Activated T-helper 1 cell treated with anti-CD3 and anti-CD28 coated beads, Interleukin-12 subunit alpha, Interleukin-12 subunit beta, Interleukin-2, Interleukin-4 antibody, amounts not matched to agents 30 ng/mL and 10 ng/mL and 1 ng/mL, durations not matched to agents 14 hours and 24 hours and 36 hours (primary cell): ENCODE measurements around the gene XBP1. TPM values are rescaled to one million over a fixed set of nuclear protein-coding genes. Genes with fewer than 3 reads are reported as not detected.
"Not testable (repeated sequence)": the region's sequence is repeated elsewhere in the genome, so short reads cannot be mapped to it uniquely, and the experiment has no call there.

ENCODE experiments used
- DNase-seq: peaks from one replicate; pipeline ENCODE4 v3.0.0; 2021; ENCODE audit warnings: low spot score
- H3K27ac Mint-ChIP-seq: one replicate; pipeline ENCODE4 v1.8.0; 2021; ENCODE audit warnings: mild to moderate bottlenecking, mixed read lengths
- H3K27me3 Mint-ChIP-seq: one replicate; pipeline ENCODE4 v1.8.0; 2022; ENCODE audit warnings: mild to moderate bottlenecking, moderate library complexity, mixed read lengths; ENCODE audit not compliant: insufficient read depth
- H3K36me3 Mint-ChIP-seq: one replicate; pipeline ENCODE4 v1.8.0; 2021; ENCODE audit warnings: low read depth, mixed read lengths
- H3K4me1 Mint-ChIP-seq: one replicate; pipeline ENCODE4 v1.8.0; 2021; ENCODE audit warnings: low read depth, mixed read lengths
- H3K4me3 Mint-ChIP-seq: one replicate; pipeline ENCODE4 v1.8.0; 2021; ENCODE audit warnings: mild to moderate bottlenecking, moderate library complexity, mixed read lengths
- H3K9me3 Mint-ChIP-seq: one replicate; pipeline ENCODE4 v1.8.0; 2021; ENCODE audit warnings: mixed read lengths
- intact Hi-C: fragments of 100-400 bp; cut with micrococcal nuclease; formaldehyde crosslinking; loops from one replicate; pipeline ENCODE4 v1.15.1; 2024
- total RNA-seq: library from RNA; stranded (reverse); gene quantifications from 2 replicates; pipeline ENCODE4 v1.2.3, GENCODE V29; 2022

The XBP1 gene
- total RNA-seq: 177 and 181 TPM in 2 replicates

GRCh38 chr22:28800308-28801041, at the start of gene XBP1:
Gene XBP1 (minus strand): TSS chr22:28800569.
- H3K4me1 Mint-ChIP-seq: peaks cover 48% of the 10 kb centered on the region

GRCh38 chr22:28846994-28847393, 46.6 kb upstream of the XBP1 start:
- peaks cover 14% of the 10 kb centered on the region for H3K9me3 Mint-ChIP-seq
- peaks cover 4% of the 10 kb centered on the region for H3K27me3 Mint-ChIP-seq

More at GRCh38 chr22:28800308-28801041, at the start of gene XBP1:
- intact Hi-C loops: loop anchor here (1.0 kb wide), 2 partner anchors 58 to 882 kb away; partner anchors contain the start of gene HSCB
- Mint-ChIP-seq H3K36me3 (peaks cover 41% of the 10 kb centered on the region), H3K27ac (peak within 1 kb of the TSS; percentile 98), H3K4me3 (peak within 1 kb of the TSS; percentile 96), H3K9me3 (no peaks in the 10 kb centered on the region), H3K27me3 (peaks cover 2% of the 10 kb centered on the region)
- DNase-seq: peak; percentile 92

GRCh38 chr22:28844277-28844676, 43.9 kb upstream of the XBP1 start:
- H3K4me1 Mint-ChIP-seq, intact Hi-C loops, H3K27me3 Mint-ChIP-seq, DNase-seq, H3K36me3 Mint-ChIP-seq, H3K4me3 Mint-ChIP-seq, H3K27ac Mint-ChIP-seq: not testable (repeated sequence)
- peaks cover 14% of the 10 kb centered on the region for H3K9me3 Mint-ChIP-seq

More at GRCh38 chr22:28846994-28847393, 46.6 kb upstream of the XBP1 start:
- intact Hi-C loops: no loop called here
- no peak for DNase-seq
- H3K36me3 Mint-ChIP-seq: peaks cover 12% of the 10 kb centered on the region
- no peak overlapping the region for H3K27ac Mint-ChIP-seq
- no peak overlapping the region for H3K4me3 Mint-ChIP-seq
- H3K4me1 Mint-ChIP-seq: no peaks in the 10 kb centered on the region

GRCh38 chr22:28843633-28844032, 43.3 kb upstream of the XBP1 start:
- intact Hi-C loops: no loop called here
- no peaks in the 10 kb centered on the region for H3K4me1 Mint-ChIP-seq
- DNase-seq: no peak

GRCh38 chr22:28841111-28841510, 40.7 kb upstream of the XBP1 start:
- DNase-seq: no peak
- Mint-ChIP-seq H3K36me3 (peaks cover 7% of the 10 kb centered on the region), H3K27ac (no peak overlapping the region), H3K27me3 (peaks cover 4% of the 10 kb centered on the region), H3K9me3 (peaks cover 2% of the 10 kb centered on the region), H3K4me1 (no peaks in the 10 kb centered on the region), H3K4me3 (no peak overlapping the region)
- intact Hi-C loops: no loop called here

More at GRCh38 chr22:28843633-28844032, 43.3 kb upstream of the XBP1 start:
- no peak overlapping the region for H3K27ac Mint-ChIP-seq
- no peak overlapping the region for H3K4me3 Mint-ChIP-seq
- peaks cover 4% of the 10 kb centered on the region for H3K27me3 Mint-ChIP-seq
- peaks cover 8% of the 10 kb centered on the region for H3K36me3 Mint-ChIP-seq
- peaks cover 14% of the 10 kb centered on the region for H3K9me3 Mint-ChIP-seq

GRCh38 chr22:28838971-28839370, 38.6 kb upstream of the XBP1 start:
- peaks cover 7% of the 10 kb centered on the region for H3K36me3 Mint-ChIP-seq
- H3K27ac Mint-ChIP-seq: no peak overlapping the region
- intact Hi-C loops: no loop called here
- no peaks in the 10 kb centered on the region for H3K9me3 Mint-ChIP-seq
- peaks cover 4% of the 10 kb centered on the region for H3K27me3 Mint-ChIP-seq
- DNase-seq: no peak
- H3K4me1 Mint-ChIP-seq: no peaks in the 10 kb centered on the region
- H3K4me3 Mint-ChIP-seq: no peak overlapping the region

GRCh38 chr22:28837640-28838039, 37.3 kb upstream of the XBP1 start:
- no peak for DNase-seq
- intact Hi-C loops: no loop called here
- H3K36me3 Mint-ChIP-seq: peaks cover 14% of the 10 kb centered on the region
- no peaks in the 10 kb centered on the region for H3K9me3 Mint-ChIP-seq
- no peaks in the 10 kb centered on the region for H3K27me3 Mint-ChIP-seq
- H3K27ac Mint-ChIP-seq: no peak overlapping the region
- H3K4me1 Mint-ChIP-seq: peaks cover 11% of the 10 kb centered on the region
- H3K4me3 Mint-ChIP-seq: no peak overlapping the region

- intact Hi-C loops: no loop called here
- H3K4me1 Mint-ChIP-seq: peaks cover 11% of the 10 kb centered on the region
- H3K9me3 Mint-ChIP-seq: no peaks in the 10 kb centered on the region
- no peak overlapping the region for H3K4me3 Mint-ChIP-seq
- no peaks in the 10 kb centered on the region for H3K27me3 Mint-ChIP-seq
- H3K36me3 Mint-ChIP-seq: peaks cover 23% of the 10 kb centered on the region
- no peak overlapping the region for H3K27ac Mint-ChIP-seq
- DNase-seq: no peak
Measured at GRCh38 chr22:28835630-28836189, 35.3 kb upstream of the XBP1 start.

- H3K9me3 Mint-ChIP-seq: no peaks in the 10 kb centered on the region
- H3K36me3 Mint-ChIP-seq: peaks cover 23% of the 10 kb centered on the region
- peaks cover 22% of the 10 kb centered on the region for H3K4me1 Mint-ChIP-seq
- H3K27me3 Mint-ChIP-seq: no peaks in the 10 kb centered on the region
- intact Hi-C loops: no loop called here
- H3K27ac Mint-ChIP-seq: no peak overlapping the region
- DNase-seq: no peak
- H3K4me3 Mint-ChIP-seq: no peak overlapping the region
Measured at GRCh38 chr22:28833276-28833923, 33.0 kb upstream of the XBP1 start.

GRCh38 chr22:28832731-28833130, 32.4 kb upstream of the XBP1 start:
- Mint-ChIP-seq H3K4me3 (no peak overlapping the region), H3K4me1 (peaks cover 27% of the 10 kb centered on the region), H3K9me3 (no peaks in the 10 kb centered on the region), H3K27me3 (no peaks in the 10 kb centered on the region), H3K27ac (no peak overlapping the region), H3K36me3 (peaks cover 26% of the 10 kb centered on the region)
- intact Hi-C loops: no loop called here
- no peak for DNase-seq

GRCh38 chr22:28831140-28832072, 31.0 kb upstream of the XBP1 start:
- intact Hi-C loops: no loop called here
- Mint-ChIP-seq H3K36me3 (peaks cover 30% of the 10 kb centered on the region), H3K9me3 (no peaks in the 10 kb centered on the region), H3K4me3 (no peak overlapping the region), H3K4me1 (peaks cover 28% of the 10 kb centered on the region), H3K27ac (no peak overlapping the region), H3K27me3 (no peaks in the 10 kb centered on the region)
- DNase-seq: no peak

GRCh38 chr22:28830441-28830840, 30.1 kb upstream of the XBP1 start:
- no peak for DNase-seq
- H3K4me3 Mint-ChIP-seq: no peak overlapping the region
- H3K27ac Mint-ChIP-seq: no peak overlapping the region
- no peaks in the 10 kb centered on the region for H3K9me3 Mint-ChIP-seq
- H3K27me3 Mint-ChIP-seq: no peaks in the 10 kb centered on the region
- H3K36me3 Mint-ChIP-seq: peaks cover 33% of the 10 kb centered on the region
- intact Hi-C loops: no loop called here
- H3K4me1 Mint-ChIP-seq: peaks cover 28% of the 10 kb centered on the region
